KMS-11 (cell line): ENCODE results near the gene RBMS3.
"Not testable (repeated sequence)": the region's sequence is repeated elsewhere in the genome, so short reads cannot be mapped to it uniquely, and the experiment has no call there.

Experiments
- H2AFZ ChIP-seq: fragments of 200-600 bp; sonication (generic); 2 replicates; pipeline ENCODE4 v1.6.1; 2016; ENCODE audit warnings: antibody characterized with exemption, mixed run types, low read depth
- H3K27ac ChIP-seq: fragments of 200-600 bp; sonication (generic); 2 replicates; pipeline ENCODE4 v1.6.1; 2016; ENCODE audit warnings: mild to moderate bottlenecking, mixed run types
- H3K27me3 ChIP-seq: fragments of 200-600 bp; sonication (generic); 2 replicates; pipeline ENCODE4 v1.6.1; 2017; ENCODE audit warnings: mild to moderate bottlenecking, low read depth, mixed run types, moderate library complexity; ENCODE audit not compliant: insufficient read depth
- H3K36me3 ChIP-seq: fragments of 200-600 bp; sonication (generic); 2 replicates; pipeline ENCODE4 v1.6.1; 2017; ENCODE audit warnings: mild to moderate bottlenecking, mixed run types; ENCODE audit not compliant: insufficient read depth
- H3K4me1 ChIP-seq: fragments of 200-600 bp; sonication (generic); 2 replicates; pipeline ENCODE4 v1.6.1; 2016; ENCODE audit warnings: mild to moderate bottlenecking, low read depth, mixed run types; ENCODE audit not compliant: poor library complexity, severe bottlenecking
- H3K4me2 ChIP-seq: fragments of 200-600 bp; sonication (generic); 2 replicates; pipeline ENCODE4 v1.7.0; 2016; ENCODE audit warnings: mild to moderate bottlenecking, mixed run types
- H3K4me3 ChIP-seq: fragments of 200-600 bp; sonication (generic); IDR thresholded peaks from 2 replicates; pipeline ENCODE4 v1.6.1; 2017; ENCODE audit warnings: low read depth, low read length, mixed read lengths; ENCODE audit not compliant: insufficient read depth
- H3K79me2 ChIP-seq: fragments of 200-600 bp; sonication (generic); 2 replicates; pipeline ENCODE4 v1.6.1; 2016; ENCODE audit warnings: low read depth, mixed run types; ENCODE audit not compliant: insufficient read depth
- H3K9ac ChIP-seq: fragments of 200-600 bp; sonication (generic); 2 replicates; pipeline ENCODE4 v1.6.1; 2016; ENCODE audit warnings: mild to moderate bottlenecking, mixed run types
- H4K20me1 ChIP-seq: fragments of 200-600 bp; sonication (generic); 2 replicates; pipeline ENCODE4 v1.6.1; 2016; ENCODE audit warnings: mild to moderate bottlenecking, mixed run types; ENCODE audit not compliant: insufficient read depth
- CTCF ChIP-seq: fragments of 200-600 bp; sonication (generic); conservative IDR thresholded peaks from 2 replicates; pipeline ENCODE4 v1.6.1; 2017; ENCODE audit warnings: low read depth, mild to moderate bottlenecking, antibody characterized with exemption, low read length, moderate library complexity, mixed read lengths

RBMS3 gene

GRCh38 chr3:30044515-30044914 is 763.6 kb downstream of the RBMS3 start:
- H3K36me3 ChIP-seq: no peaks in the 10 kb centered on the region
- no peak overlapping the region for H3K4me2 ChIP-seq
- H3K79me2 ChIP-seq: no peaks in the 10 kb centered on the region
- TF ChIP-seq CTCF: no peak
- H2AFZ ChIP-seq: no peak overlapping the region
- H3K27ac ChIP-seq: no peak overlapping the region
- no peaks in the 10 kb centered on the region for H3K27me3 ChIP-seq
- no peaks in the 10 kb centered on the region for H3K4me1 ChIP-seq
- H4K20me1 ChIP-seq: no peaks in the 10 kb centered on the region
- no peak overlapping the region for H3K4me3 ChIP-seq
- H3K9ac ChIP-seq: no peak overlapping the region

- no peak overlapping the region for H3K4me3 ChIP-seq
- TF ChIP-seq CTCF: no peak
- H3K4me1 ChIP-seq: no peaks in the 10 kb centered on the region
- no peak overlapping the region for H3K27ac ChIP-seq
- no peaks in the 10 kb centered on the region for H3K36me3 ChIP-seq
- H3K27me3 ChIP-seq: no peaks in the 10 kb centered on the region
- H3K79me2 ChIP-seq: no peaks in the 10 kb centered on the region
- H2AFZ ChIP-seq: no peak overlapping the region
- H3K4me2 ChIP-seq: no peak overlapping the region
- H3K9ac ChIP-seq: no peak overlapping the region
- no peaks in the 10 kb centered on the region for H4K20me1 ChIP-seq
Observed at GRCh38 chr3:30048431-30048830, 767.6 kb downstream of the RBMS3 start.

DNA sequence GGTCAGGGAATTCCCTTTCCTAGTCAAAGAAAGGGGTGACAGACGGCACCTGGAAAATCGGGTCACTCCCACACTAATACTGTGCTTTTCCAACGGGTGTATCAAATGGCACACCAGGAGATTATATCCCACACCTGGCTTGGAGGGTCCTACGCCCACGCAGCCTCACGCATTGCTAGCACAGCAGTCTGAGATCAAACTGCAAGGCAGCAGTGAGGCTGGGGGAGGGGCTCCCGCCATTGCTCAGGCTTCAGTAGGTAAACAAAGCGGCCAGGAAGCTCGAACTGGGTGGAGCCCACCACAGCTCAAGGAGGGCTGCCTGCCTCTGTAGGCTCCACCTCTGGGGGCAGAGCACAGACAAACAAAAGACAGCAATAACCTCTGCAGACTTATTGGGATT is 769.2 kb downstream of the RBMS3 start:
- not testable (repeated sequence) for H3K4me1 ChIP-seq, H3K4me3 ChIP-seq, H2AFZ ChIP-seq, H3K27ac ChIP-seq, H3K79me2 ChIP-seq, H3K9ac ChIP-seq, H3K4me2 ChIP-seq, H3K27me3 ChIP-seq, H3K36me3 ChIP-seq, H4K20me1 ChIP-seq

DNA sequence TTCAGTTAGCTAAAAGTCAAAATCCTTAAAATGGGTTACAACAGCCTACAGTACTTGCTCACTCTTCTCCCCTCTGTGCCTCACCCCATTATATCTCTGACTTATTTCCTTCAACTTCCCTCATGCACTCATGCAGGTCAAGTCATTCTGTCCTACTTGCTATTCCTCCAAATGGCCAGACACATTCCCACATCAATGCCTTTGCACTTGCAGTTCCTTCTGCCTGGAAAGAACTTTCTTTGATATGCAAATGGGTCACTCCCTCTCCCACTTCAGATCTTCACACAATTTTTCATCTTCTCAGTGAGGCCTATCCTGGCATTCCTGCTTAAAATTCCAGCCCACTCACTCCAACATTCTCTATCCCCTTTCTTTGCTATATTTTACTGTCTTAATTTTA is 778.4 kb downstream of the RBMS3 start:
- no peak overlapping the region for H3K9ac ChIP-seq
- H2AFZ ChIP-seq: no peak overlapping the region
- no peak overlapping the region for H3K4me2 ChIP-seq
- no peaks in the 10 kb centered on the region for H3K27me3 ChIP-seq
- H3K36me3 ChIP-seq: no peaks in the 10 kb centered on the region
- H3K79me2 ChIP-seq: no peaks in the 10 kb centered on the region
- H3K4me1 ChIP-seq: no peaks in the 10 kb centered on the region
- TF ChIP-seq CTCF: no peak
- no peak overlapping the region for H3K27ac ChIP-seq
- no peaks in the 10 kb centered on the region for H4K20me1 ChIP-seq
- H3K4me3 ChIP-seq: no peak overlapping the region
